HG03045 (cell line): ENCODE results near the gene SLC41A3.
"Not testable (repeated sequence)": the region's sequence is repeated elsewhere in the genome, so short reads cannot be mapped to it uniquely, and the experiment has no call there.

ENCODE experiments used
- ATAC-seq: cut with Tn5 transposase; IDR thresholded peaks from one replicate; pipeline ENCODE4 v1.9.1; 2021; ENCODE audit warnings: mild to moderate bottlenecking, moderate library complexity; ENCODE audit not compliant: unreplicated experiment

Gene SLC41A3

GRCh38 chr3:126005951-126006350 is 78.0 kb downstream of the SLC41A3 start:
- no peak for ATAC-seq

DNA sequence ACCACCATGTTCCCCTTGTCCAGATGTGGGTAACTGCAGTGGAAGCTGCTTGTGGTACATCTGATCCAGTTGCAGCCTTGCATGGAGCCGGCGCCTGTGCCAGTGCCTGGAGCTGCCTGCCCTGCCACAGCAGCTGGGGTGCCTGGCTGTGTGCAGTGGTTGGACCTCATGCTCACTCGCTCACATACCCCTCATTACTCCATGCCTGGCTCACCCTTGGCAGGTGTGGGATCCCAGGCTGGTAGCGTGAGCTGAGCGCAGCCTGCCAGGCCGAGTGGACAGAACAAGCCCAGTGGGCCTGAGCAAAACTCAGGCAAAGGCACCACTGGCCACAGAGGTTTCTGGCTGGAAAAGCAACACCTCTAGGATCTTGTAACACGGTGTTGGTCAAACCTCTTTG is 79.2 kb downstream of the SLC41A3 start:
- no peak for ATAC-seq

DNA sequence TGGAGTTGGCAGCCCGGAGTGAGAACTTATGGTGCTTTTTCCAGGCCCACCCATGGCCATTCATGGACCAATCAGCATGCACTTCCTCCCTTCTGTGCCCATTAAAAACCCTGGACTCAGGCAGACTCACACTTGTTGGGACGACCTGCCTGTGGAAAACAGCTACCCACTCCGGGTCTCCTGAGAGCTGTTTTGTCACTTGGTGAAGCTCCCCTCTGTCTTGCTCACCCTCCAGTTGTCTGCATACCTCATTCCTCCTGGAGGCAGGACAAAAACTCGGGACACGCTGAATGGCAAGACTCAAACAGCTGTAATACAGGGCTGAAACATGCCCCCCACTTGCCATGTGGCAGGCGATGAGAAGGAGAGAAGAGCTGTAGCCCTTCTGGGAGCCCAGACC is 79.7 kb downstream of the SLC41A3 start:
- ATAC-seq, result no peak

DNA sequence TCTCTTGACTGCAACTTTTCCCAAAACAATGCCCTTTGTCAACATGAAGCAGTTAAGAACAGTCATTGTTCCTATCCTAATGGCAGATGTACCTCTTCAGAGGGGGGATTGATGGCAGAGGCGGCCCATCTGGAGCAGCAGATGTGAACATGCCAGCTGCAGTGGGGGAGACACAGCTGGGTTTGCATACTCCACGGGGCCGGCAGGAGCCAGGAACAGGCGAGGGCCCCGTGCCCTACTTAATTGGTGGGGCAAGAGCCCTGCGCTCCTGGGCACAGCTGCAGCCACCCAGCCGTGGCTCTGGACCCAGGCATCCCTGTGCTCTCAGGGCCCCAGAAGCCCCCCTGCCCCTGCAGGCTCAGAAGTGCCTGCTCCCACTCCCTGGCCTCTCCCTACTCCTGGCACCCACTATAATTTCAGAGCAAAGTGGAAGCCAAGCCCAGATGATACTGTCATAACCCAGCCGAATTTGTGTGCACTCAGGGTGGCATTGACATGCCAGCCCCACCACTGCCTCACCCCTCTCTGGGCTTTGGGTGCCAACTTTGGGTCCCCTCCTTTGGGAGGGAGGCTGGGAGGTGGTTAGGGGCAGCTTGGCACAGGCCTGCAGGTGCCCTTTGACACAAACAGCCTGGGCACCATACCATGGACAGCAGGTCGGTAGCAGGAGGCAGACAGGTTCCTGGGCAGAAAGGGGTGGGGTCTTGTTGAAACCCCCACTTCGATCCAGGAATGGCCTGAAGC is 80.3 kb downstream of the SLC41A3 start:
- ATAC-seq, result no peak

DNA sequence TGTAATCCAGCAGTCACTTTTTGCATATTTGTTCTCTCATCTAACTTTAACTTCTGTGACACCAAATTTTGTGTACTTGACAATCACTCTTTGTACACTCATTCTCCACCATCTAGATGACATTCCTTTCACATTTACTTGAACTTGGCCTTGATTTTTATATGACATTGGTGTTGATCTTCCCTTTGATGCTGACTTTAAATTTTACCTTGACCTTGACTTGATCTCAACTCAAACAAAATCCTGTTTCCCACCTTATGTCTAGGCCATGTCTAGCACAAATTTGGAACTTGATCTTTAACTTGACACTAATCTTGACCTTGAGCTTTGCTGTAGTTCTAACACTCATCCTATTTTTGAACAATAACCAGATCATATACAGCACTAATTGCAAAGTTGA is 81.7 kb downstream of the SLC41A3 start:
- ATAC-seq, result no peak

DNA sequence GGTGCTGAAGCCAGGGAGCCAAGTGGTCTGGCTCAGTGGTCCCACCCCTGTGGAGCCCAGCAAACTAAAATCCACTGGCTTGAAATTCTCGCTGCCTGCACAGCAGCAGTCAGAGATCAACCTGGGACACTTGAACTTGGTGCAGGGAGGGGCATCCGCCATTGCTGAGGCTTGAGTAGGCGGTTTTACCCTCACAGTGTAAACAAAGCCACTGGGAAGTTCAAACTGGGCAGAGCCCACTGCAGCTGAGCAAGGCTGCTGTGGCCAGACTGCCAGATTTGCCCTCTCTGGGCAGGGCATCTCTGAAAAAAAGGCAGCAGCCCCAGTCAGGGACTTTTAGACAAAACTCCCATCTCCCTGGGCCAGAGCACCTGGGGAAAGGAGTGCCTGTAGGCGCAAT is 87.2 kb downstream of the SLC41A3 start:
- ATAC-seq, result not testable (repeated sequence)

- no peak for ATAC-seq
Observed at GRCh38 chr3:125990253-125990970, 93.5 kb downstream of the SLC41A3 start.

- not testable (repeated sequence) for ATAC-seq
Observed at GRCh38 chr3:125984951-125985350, 99.0 kb downstream of the SLC41A3 start.

DNA sequence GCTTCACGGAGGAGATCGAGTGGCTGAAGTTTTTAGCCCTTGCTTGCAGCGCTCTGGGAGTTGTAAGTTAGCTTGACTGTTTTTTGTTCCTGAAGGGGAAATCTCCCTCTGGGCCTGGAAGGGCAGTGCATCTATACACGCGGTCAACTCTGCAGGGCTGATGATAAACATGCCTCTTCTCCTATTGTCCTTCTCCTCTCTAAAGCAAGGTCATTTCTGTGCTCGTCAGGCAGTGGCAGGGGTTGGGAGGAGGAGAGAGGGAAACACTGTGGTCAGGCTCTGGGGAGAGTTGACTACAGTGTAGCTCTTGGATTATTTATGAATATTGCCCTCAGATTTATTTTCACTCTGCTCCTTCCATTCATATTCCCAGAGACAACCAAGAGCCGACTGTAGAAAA is 106.8 kb downstream of the SLC41A3 start:
- not testable (repeated sequence) for ATAC-seq

- ATAC-seq, result not testable (repeated sequence)
Observed at GRCh38 chr3:125976003-125976390, 107.9 kb downstream of the SLC41A3 start.

GRCh38 chr3:125975245-125976002 is 108.5 kb downstream of the SLC41A3 start:
- ATAC-seq, result not testable (repeated sequence)

- not testable (repeated sequence) for ATAC-seq
Observed at GRCh38 chr3:125971997-125972944, 111.7 kb downstream of the SLC41A3 start.

DNA sequence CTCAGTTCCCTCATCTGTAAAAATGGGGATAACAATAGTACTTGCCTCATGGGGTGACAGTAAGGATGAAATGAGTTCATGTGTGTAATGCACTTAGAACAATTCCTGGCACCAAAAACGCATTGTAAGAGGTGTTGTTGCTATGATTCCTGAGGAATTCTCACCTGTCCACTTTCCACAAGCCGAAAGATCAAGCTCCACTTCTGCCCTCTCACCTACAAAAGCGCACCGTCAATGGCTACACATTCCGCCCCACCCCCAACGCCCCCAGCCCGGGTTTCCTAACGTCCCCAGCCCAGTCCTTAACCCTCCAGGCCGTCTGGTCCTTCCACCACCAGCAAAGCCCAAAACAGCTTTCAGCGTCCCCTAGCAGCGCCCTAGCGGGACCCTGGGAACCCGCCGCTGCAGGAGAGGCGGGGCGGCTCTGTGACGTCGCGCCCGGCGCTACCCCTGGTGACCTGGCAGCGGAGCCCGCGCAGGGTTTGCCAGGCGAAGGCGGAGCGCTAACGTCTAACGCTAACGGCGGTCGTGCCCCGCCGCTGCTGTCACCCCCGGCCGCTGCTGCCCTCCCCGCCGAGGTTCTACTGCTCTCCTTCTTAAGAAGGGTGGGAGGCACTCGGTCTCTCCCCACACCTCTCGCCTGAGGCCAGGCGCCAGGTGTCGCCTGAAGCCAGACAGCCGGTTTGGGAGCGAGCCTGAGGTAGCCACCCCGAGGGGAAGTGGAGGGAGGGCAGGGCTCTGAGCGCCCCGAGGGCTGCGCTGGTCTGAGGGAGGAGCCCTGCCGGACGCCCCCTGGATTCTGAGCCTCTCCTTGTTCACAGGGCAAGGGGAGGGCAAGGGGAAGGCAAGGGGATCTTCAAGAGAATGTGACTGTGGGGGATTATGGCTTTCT is 115.0 kb downstream of the SLC41A3 start, which contains the start of gene ROPN1B:
Gene ROPN1B, plus strand, starts transcription at position 478 of the 892 bp plus-strand sequence. CDS start 2,877 bp downstream, outside the sequence.
- not testable (repeated sequence) for ATAC-seq

- ATAC-seq, result not testable (repeated sequence)
Observed at GRCh38 chr3:125968121-125968520, 115.8 kb downstream of the SLC41A3 start.

DNA sequence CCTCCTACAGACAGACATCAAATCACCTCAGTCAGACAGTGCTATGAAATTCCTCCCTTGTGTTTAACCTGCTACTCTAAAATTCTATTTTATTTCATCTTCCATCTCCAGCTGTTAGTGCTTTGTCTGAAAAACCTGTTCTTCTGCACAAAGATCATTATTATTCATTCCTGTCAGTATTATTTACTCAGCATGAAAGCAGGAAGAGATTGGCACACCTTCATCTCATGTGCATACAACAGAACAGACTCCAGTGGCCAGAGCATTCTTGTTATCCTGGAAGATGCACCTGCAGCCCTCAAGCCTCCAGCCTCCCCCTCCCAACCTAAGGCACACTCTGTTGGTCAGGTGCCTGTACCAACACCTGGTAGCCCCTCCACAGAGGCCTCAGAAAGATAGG is 116.8 kb downstream of the SLC41A3 start:
- no peak for ATAC-seq

DNA sequence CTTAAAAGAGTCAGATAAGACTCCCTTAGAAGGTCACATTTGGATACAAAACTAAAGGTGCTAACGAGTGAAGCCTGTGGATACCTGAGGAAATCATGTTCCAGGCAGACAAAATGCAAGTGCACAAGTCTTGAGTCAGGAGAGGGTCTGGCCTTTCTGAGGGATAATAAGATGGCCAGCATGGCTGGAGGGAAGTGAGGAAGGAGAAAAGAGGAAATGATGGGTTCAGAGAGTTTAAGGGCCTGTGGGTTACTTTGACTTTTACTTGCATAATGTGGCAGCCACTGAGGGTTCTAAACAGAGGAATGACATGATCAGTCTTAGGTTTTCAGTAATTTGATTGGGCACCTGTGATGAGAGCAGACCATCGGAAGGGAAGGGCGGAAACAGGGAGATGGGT is 118.4 kb downstream of the SLC41A3 start:
- ATAC-seq, result no peak

DNA sequence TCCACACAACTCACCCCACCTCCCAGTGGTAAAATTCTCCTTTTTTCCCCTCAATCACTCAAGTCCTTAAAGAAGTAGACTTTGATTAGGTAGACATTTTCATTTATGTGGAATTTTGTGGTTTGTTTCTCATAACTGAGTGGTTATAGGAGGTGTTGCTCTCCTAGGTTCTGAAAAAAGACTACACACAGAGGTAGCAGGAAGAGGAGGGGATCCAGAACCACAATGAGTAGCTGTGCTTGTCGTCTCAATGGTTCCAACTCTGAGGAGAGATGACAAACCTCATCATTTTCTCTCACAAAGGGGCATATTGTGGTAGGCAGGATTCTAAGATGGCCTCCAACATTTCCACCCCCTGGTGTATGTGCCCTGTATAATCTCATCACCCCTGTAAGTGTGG is 120.1 kb downstream of the SLC41A3 start:
- ATAC-seq, result not testable (repeated sequence)

DNA sequence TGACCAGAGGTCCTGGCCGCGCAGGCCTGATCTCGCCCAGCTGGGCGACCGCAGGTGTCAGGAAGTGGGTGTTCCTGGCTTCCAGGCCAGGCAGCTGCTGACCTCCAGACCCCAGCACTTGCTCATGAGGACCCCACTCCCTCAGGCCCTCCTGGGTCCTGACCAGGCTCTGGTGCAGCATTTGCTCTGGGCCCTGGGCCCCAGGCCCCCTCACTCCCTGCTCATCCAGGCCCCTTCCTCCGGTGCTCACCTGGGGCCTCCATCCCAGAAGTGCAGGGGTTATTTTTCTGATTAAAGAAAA is 122.7 kb downstream of the SLC41A3 start:
- no peak for ATAC-seq

DNA sequence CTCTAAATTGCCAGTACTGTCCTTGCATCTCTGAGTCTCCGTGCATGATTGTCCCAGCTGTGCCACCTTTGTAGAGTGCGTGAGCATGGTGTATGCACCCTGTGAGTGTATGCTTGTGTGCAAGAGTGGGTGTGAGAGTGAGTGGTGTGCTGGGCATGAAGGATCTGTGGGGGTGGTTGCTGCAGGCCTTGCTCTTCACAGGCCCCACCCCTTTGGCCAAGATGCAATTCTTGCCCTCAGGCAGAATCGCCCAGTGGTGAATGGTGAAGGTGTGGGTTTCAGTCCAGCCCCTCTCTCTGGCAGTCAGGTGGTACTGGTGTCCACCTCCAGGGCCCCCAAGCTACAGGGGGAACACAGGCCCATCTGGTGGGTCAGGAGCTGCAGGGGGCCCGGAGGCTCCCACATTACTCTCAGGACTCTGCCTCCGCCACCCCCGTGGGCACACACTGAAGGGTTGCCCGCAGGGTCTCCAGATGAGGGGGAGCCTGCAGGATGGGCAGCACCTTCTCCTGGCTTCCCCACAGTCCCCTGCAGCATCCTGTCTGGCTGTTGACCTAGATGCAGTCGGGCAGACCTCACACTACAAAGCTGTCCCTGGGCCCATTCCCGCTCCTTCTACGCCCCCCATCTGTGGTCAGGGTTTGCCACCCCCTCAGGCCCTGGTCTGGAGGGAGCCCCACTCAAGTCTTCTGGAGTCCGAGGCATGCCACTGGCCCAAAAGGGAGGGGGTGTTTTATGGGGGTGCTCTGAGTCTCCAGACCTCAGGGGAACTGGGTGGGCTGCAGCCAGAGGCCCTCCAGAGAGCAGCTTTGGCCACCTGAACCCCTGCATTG is 123.3 kb downstream of the SLC41A3 start:
- no peak for ATAC-seq
